Left lung (tissue), 10 donors: ENCODE measurements around the gene FADS2. TPM values are rescaled to one million over a fixed set of nuclear protein-coding genes. Genes with fewer than 3 reads are reported as not detected.

Source experiments
- ATAC-seq: fragments of 200-7000 bp; cut with Tn5 transposase; one replicate; pipeline ENCODE4 v1.9.1; 2020; ENCODE audit warnings: moderate library complexity
- DNase-seq, 4 donors: peaks; one replicate each; pipeline ENCODE4 v3.0.0-alpha.2; 2013 to 2020
- H3K27ac ChIP-seq, 2 donors: fragments of 200-600 bp; sonication (generic) in 1 of 2; one replicate each; pipeline versions ENCODE4 v1.5.0 to v1.8.0; 2020 to 2021
- H3K27me3 ChIP-seq, 2 donors: fragments of 200-600 bp; sonication (generic) in 1 of 2; one replicate each; pipeline versions ENCODE4 v1.5.0 to v1.8.0; 2020 to 2021
- H3K36me3 ChIP-seq, 2 donors: fragments of 200-600 bp; sonication (generic) in 1 of 2; one replicate each; pipeline versions ENCODE4 v1.5.0 to v1.8.0; 2020 to 2021
- H3K4me1 ChIP-seq, 2 donors: fragments of 200-600 bp; one replicate each; pipeline ENCODE4 v1.8.0; 2021
- H3K4me3 ChIP-seq, 2 donors: fragments of 200-600 bp; sonication (generic) in 1 of 2; one replicate each; pipeline versions ENCODE4 v1.5.0 to v1.8.0; 2020 to 2021; ENCODE audit warnings: mild to moderate bottlenecking in 1 of 2
- H3K9me3 ChIP-seq, 2 donors: fragments of 200-600 bp; sonication (generic) in 1 of 2; one replicate each; pipeline versions ENCODE4 v1.5.0 to v1.8.0; 2020 to 2021
- intact Hi-C, 2 donors: fragments of 100-400 bp; cut with DNase I; formaldehyde crosslinking; loops; one replicate each; pipeline versions ENCODE4 v1.11.2 to v1.14.2; 2022
- polyA plus RNA-seq, 6 donors: library from polyadenylated mRNA; unstranded; fragments of 120-200 nt; gene quantifications; one replicate each; pipeline ENCODE4 v1.2.1, GENCODE V29; 2013; ENCODE audit not compliant: insufficient read length in 6 of 6
- total RNA-seq, 2 donors: library from RNA; stranded (reverse); fragmentation: NEBNext Ultra II Directional; extraction: Animal tissue kit (Norgen Biotek cat#: 25700); gene quantifications; one replicate each; pipeline ENCODE4 v1.2.1, GENCODE V29; 2021
- TF ChIP-seq, protein P1 (sequence below), 2 donors: fragments of 200-600 bp; sonication (generic) in 1 of 2; IDR thresholded peaks; one replicate each; pipeline versions ENCODE4 v1.5.0 to v1.8.0; 2021; ENCODE audit warnings: antibody characterized with exemption in 2 of 2
- donor health status: DM: no; HTN: yes; CAD: no.
- donor health status: DM: no; HTN: no; CAD: no.

FADS2 gene
- total and polyA plus RNA-seq, 8 donors = 45.4 to 295 (median 94.9) TPM

DNA sequence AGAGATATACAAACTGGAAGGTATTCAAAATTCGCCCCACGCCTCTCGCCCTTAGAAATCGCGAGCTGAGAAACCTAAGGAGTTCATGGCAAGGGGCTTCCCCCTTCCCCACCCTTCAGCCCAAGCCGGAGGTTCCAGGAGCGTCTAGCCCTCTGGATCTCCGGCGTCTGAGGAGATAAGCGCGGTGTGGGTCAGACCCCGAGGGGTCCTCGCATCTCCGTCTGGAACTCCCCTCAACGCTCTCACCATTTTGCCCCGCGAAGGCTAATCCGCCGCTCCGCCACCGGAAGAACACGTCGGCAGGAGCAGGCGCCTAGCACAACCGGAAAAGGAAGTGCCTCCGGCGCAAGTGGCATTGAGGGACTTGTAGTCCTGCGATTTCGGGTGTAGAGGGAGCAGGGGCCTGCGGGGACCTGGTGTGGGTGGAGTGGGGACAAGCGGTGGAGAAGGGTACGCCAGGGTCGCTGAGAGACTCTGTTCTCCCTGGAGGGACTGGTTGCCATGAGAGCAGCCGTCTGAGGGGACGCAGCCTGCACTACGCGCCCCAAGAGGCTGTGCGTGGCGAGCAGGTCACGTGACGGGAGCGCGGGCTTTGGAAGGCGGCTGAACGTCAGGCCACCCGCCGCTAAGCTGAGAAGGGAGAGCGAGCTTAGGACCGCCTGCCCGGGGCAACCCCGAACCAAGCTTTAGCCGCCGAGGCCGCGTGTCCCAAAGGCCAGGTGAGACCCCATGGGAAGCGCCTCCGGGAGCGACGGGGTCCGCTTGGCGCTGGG lies 35.6 kb upstream of the FADS2 start, which contains the start of the genes FEN1 and TMEM258:
TSS of gene FEN1 (plus strand) at position 602 of the 773 bp plus-strand sequence. CDS start 2,451 bp downstream, outside the sequence.
TSS of gene TMEM258 (minus strand) at position 290 of the 773 bp plus-strand sequence. CDS start at position 249, 41 bp downstream.
- TF ChIP-seq, protein P1, sequence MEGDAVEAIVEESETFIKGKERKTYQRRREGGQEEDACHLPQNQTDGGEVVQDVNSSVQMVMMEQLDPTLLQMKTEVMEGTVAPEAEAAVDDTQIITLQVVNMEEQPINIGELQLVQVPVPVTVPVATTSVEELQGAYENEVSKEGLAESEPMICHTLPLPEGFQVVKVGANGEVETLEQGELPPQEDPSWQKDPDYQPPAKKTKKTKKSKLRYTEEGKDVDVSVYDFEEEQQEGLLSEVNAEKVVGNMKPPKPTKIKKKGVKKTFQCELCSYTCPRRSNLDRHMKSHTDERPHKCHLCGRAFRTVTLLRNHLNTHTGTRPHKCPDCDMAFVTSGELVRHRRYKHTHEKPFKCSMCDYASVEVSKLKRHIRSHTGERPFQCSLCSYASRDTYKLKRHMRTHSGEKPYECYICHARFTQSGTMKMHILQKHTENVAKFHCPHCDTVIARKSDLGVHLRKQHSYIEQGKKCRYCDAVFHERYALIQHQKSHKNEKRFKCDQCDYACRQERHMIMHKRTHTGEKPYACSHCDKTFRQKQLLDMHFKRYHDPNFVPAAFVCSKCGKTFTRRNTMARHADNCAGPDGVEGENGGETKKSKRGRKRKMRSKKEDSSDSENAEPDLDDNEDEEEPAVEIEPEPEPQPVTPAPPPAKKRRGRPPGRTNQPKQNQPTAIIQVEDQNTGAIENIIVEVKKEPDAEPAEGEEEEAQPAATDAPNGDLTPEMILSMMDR (IDR thresholded peaks at IDR 0.05) = peak in 1 of 2 donors; percentile 26
- Histone ChIP-seq H3K9me3 (no peaks in the 10 kb centered on the region), H3K4me3 (peak within 1 kb of the TSS; percentile 59 to 68), H3K27ac (peak within 1 kb of the TSS; percentile 89 to 95), H3K27me3 (no peaks in the 10 kb centered on the region), H3K4me1 (peaks cover 15 to 36% of the 10 kb centered on the region in 2 donors), H3K36me3 (peaks cover 0 to 42% of the 10 kb centered on the region in 2 donors)
- intact Hi-C loops = loop anchor here in 1 of 2 donors (10.0 kb wide), 1 partner anchor 162 kb away; the partner anchor contains the start of gene BEST1
- DNase-seq = peak; percentile 92 to 99 (median 95)
- ATAC-seq = peak; percentile 92

DNA sequence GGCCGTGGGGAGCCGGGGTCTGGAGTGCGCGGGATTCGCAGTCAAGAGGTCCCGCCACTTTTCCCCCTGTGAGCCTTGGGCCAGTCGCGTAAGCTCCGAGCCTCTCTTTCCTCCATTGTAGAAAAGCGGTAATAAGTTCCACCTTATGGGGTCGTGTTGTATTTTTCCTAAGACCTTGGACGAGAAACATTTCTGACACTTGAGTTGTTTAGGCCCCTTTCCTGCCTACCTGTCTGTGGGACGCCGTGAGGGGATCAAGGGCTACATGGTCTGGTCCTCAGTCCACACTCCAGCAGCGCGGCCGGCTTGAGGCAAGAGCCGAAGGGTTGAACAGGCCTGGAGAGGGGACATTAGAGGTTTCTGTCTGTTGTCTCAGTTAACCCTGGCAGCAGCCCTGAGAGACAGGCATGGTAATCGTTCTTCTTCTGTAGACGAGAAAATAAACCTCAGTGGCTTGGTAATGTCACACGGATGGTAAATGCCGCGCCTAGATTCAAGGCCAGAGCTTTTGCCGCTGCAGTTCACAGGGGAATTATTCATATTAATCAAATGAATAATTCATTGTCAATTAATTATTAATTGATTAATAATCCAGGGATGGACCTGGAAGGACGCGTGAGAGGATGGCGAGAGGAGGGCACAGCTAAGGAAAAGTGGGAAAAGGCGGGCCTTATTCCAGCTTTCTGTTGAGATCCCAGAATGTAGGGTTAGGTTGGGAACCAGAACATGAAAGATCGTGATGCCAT lies 34.8 kb upstream of the FADS2 start:
- Histone ChIP-seq H3K36me3 (peaks cover 0 to 34% of the 10 kb centered on the region in 2 donors), H3K27ac (peak overlapping the region; percentile 89 to 95), H3K4me1 (peaks cover 15 to 37% of the 10 kb centered on the region in 2 donors), H3K27me3 (no peaks in the 10 kb centered on the region), H3K9me3 (no peaks in the 10 kb centered on the region), H3K4me3 (peak overlapping the region; percentile 59 to 68)
- TF ChIP-seq, protein P1 (IDR thresholded peaks at IDR 0.05) = no peak
- DNase-seq (peak in 1 of 4 donors; percentile 20), ATAC-seq (peak; percentile 13)
- intact Hi-C loops = loop anchor here in 1 of 2 donors (10.0 kb wide), 1 partner anchor 162 kb away; the partner anchor contains the start of gene BEST1

DNA sequence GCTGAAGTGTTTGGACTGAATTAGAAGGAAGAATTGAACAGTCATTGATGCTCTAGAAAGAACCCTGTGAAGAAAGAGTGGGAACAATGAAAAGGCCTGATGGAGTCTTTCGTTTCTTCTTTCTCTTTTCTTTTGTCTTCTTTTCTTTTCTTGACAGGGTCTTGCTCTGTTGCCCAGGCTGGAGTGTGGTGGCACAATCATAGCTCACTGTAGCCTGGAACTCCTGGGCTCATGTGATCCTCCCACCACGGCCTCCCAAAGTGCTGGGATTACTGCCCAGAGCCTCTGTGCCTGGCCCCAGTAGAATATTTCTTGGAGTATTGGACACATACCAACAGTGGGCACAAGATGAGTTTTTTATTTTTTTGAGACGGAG lies 34.3 kb upstream of the FADS2 start:
- H3K27me3 ChIP-seq = no peaks in the 10 kb centered on the region
- peak overlapping the region in 1 of 2 donors; percentile 68 for H3K4me3 ChIP-seq
- intact Hi-C loops = loop anchor here in 1 of 2 donors (10.0 kb wide), 1 partner anchor 161 kb away; the partner anchor contains the start of gene BEST1
- H3K27ac ChIP-seq = no peak overlapping the region
- ATAC-seq (no peak), DNase-seq (no peak)
- H3K4me1 ChIP-seq = peaks cover 15 to 37% of the 10 kb centered on the region in 2 donors
- peaks cover 0 to 29% of the 10 kb centered on the region in 2 donors for H3K36me3 ChIP-seq
- TF ChIP-seq, protein P1 (IDR thresholded peaks at IDR 0.05) = no peak
- no peaks in the 10 kb centered on the region for H3K9me3 ChIP-seq

DNA sequence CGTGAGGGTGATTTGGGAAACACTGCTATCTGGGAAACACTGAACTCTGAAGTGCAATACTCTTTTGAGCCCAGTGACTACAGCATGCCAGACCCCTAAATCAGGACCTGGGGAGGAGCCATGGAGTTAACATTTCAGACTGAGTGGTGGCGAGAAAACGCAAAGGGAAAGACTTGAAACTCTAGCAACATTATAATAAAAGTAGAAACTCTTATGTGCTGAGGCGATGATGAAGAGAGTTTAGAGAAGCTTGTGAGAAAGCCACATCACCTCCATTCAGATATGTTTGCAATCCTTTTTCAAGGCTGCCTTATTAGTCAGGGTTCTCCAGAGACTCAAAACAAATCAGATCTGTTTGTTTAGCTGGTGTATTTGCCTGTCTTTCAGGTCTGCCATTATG lies 33.5 kb upstream of the FADS2 start:
- ATAC-seq (no peak), DNase-seq (no peak)
- Histone ChIP-seq H3K36me3 (peaks cover 0 to 21% of the 10 kb centered on the region in 2 donors), H3K9me3 (no peaks in the 10 kb centered on the region), H3K27me3 (no peaks in the 10 kb centered on the region), H3K27ac (no peak overlapping the region), H3K4me1 (peaks cover 15 to 37% of the 10 kb centered on the region in 2 donors), H3K4me3 (no peak overlapping the region)
- TF ChIP-seq, protein P1 (IDR thresholded peaks at IDR 0.05) = no peak
- intact Hi-C loops = loop anchor here in 1 of 2 donors (10.0 kb wide), 1 partner anchor 160 kb away; the partner anchor contains the start of gene BEST1
